HEK293 (cell line): Measurements from ENCODE around the gene ANGPT4.
"Not testable (repeated sequence)": the region's sequence is repeated elsewhere in the genome, so short reads cannot be mapped to it uniquely, and the experiment has no call there.

Experiments
- CTCF ChIA-PET: fragments of 350-600 bp; formaldehyde crosslinking; extraction: SDS; loops from one replicate; lab custom pipeline; 2021; ENCODE audit warnings: antibody characterized with exemption; lab: Yijun Ruan, JAX
- POLR2A ChIA-PET: fragments of 300-600 bp; formaldehyde crosslinking; extraction: SDS; loops from one replicate; lab custom pipeline; 2020; ENCODE audit warnings: antibody characterized with exemption, inconsistent platforms; lab: Yijun Ruan, JAX
- H3K27ac ChIP-seq: fragments of 200-500 bp; sonication (Bioruptor generic); 2 replicates; pipeline ENCODE4 v1.5.1; 2014; ENCODE audit warnings: low read depth, low read length, control low read depth, inconsistent platforms; ENCODE audit errors: extremely low read depth
- H3K36me3 ChIP-seq, 2 experiments: fragments of 200-500 bp in 1 of 2; sonication (Bioruptor generic) in 1 of 2; 1 replicate in 1 of 2; 2 replicates in 1 of 2; pipeline ENCODE4 v1.5.1; 2014 to 2017; ENCODE audit warnings: inconsistent platforms in 2 of 2, low read length in 2 of 2; ENCODE audit not compliant: control insufficient read depth in 2 of 2, insufficient read depth in 1 of 2
- H3K4me1 ChIP-seq: fragments of 200-500 bp; sonication (Bioruptor generic); 2 replicates; pipeline ENCODE4 v1.5.1; 2014; ENCODE audit warnings: mild to moderate bottlenecking, low read length, inconsistent platforms; ENCODE audit not compliant: control insufficient read depth, insufficient read depth
- H3K4me3 ChIP-seq: 2 replicates; pipeline ENCODE4 v1.5.1; 2011; ENCODE audit warnings: low read depth, mild to moderate bottlenecking, control low read depth, low read length, moderate library complexity
- H3K9me3 ChIP-seq: fragments of 200-500 bp; sonication (Bioruptor generic); 2 replicates; pipeline ENCODE4 v1.5.1; 2014; ENCODE audit warnings: low read depth, low read length, inconsistent platforms; ENCODE audit not compliant: control insufficient read depth, insufficient read depth
- SCRT1 ChIP-seq: fragments of 450-650 bp; formaldehyde crosslinking; IDR thresholded peaks from 2 replicates; pipeline ENCODE4 v1.5.1; 2016; ENCODE audit warnings: missing biosample characterization, missing genetic modification characterization, borderline replicate concordance
- YY2 ChIP-seq: fragments of 450-650 bp; formaldehyde crosslinking; IDR thresholded peaks from 2 replicates; pipeline ENCODE4 v1.5.1; 2016; ENCODE audit warnings: missing biosample characterization, missing genetic modification characterization
- ZFHX2 ChIP-seq: fragments of 450-650 bp; formaldehyde crosslinking; conservative IDR thresholded peaks from 2 replicates; pipeline ENCODE4 v1.5.1; 2016; ENCODE audit warnings: missing biosample characterization, missing genetic modification characterization
- ZNF560 ChIP-seq: fragments of 450-650 bp; formaldehyde crosslinking; IDR thresholded peaks from 2 replicates; pipeline ENCODE4 v1.5.1; 2017; ENCODE audit warnings: missing biosample characterization, missing genetic modification characterization, borderline replicate concordance
- ZNF623 ChIP-seq: fragments of 450-650 bp; formaldehyde crosslinking; IDR thresholded peaks from 2 replicates; pipeline ENCODE4 v1.5.1; 2016; ENCODE audit warnings: missing biosample characterization, missing genetic modification characterization
- ZNF658 ChIP-seq: fragments of 450-650 bp; formaldehyde crosslinking; IDR thresholded peaks from 2 replicates; pipeline ENCODE4; 2016; ENCODE audit warnings: missing biosample characterization, missing genetic modification characterization
- ZNF76 ChIP-seq: fragments of 450-650 bp; formaldehyde crosslinking; IDR thresholded peaks from 2 replicates; pipeline ENCODE4; 2016; ENCODE audit warnings: low read depth, missing biosample characterization, missing genetic modification characterization, borderline replicate concordance
- ZNF776 ChIP-seq: fragments of 450-650 bp; formaldehyde crosslinking; IDR thresholded peaks from 2 replicates; pipeline ENCODE4 v1.5.0; 2017; ENCODE audit warnings: missing biosample characterization, missing genetic modification characterization, borderline replicate concordance
- TF ChIP-seq, protein P1 (sequence below): fragments of 450-650 bp; formaldehyde crosslinking; IDR thresholded peaks from 2 replicates; pipeline ENCODE4 v1.5.1; 2016; ENCODE audit warnings: missing biosample characterization, missing genetic modification characterization
- TF ChIP-seq, protein P2 (sequence below): fragments of 450-650 bp; formaldehyde crosslinking; IDR thresholded peaks from 2 replicates; pipeline ENCODE4 v1.5.1; 2017; ENCODE audit warnings: missing biosample characterization, missing genetic modification characterization

Gene ANGPT4

DNA sequence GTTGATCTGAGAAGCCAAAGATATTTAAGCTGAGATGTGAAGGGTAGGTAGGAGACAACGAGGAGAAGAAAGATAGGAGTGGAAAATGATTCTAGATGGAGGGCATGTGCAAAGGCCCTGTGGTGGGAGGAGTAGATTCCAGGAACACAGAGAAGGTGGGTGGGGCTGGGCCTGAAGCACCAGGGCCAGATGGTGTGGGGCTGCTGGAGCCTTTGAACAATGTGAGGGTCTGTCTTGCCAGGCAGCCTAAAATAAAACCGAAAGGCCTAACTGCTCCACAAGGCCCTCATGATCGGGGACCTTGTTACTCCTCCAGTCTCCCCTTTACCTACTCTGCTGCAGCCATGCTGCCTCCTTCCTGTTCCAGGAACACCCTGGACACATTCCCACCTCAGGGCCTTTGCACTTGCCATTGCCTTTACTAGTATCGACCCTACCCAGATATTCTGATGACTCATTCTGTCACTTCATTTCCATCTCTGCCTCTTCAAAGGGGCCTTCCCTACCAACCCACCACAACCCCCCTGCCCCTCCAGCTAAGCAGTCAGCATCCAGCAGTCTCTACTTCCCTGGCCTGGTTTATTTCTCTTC lies 62.6 kb downstream of the ANGPT4 start:
- ChIA-PET POLR2A (interaction anchor here (0.6 kb wide), 2 partner anchors 190 to 538 kb away, joined by 3 read pairs; no protein-coding TSS in a partner anchor), CTCF (interaction anchor here (0.7 kb wide), 1 partner anchor 38 kb away, joined by 5 read pairs; no protein-coding TSS in a partner anchor)
- Histone ChIP-seq H3K36me3 (no peaks in the 10 kb centered on the region), H3K27ac (no peak overlapping the region), H3K9me3 (no peaks in the 10 kb centered on the region), H3K4me3 (no peak overlapping the region), H3K4me1 (no peaks in the 10 kb centered on the region)
- TF ChIP-seq ZNF658 (no peak), ZNF623 (tag by site-specific recombination) (peak; percentile 94), ZNF560 (tag by site-specific recombination) (no peak), YY2 (tag by site-specific recombination) (no peak)

DNA sequence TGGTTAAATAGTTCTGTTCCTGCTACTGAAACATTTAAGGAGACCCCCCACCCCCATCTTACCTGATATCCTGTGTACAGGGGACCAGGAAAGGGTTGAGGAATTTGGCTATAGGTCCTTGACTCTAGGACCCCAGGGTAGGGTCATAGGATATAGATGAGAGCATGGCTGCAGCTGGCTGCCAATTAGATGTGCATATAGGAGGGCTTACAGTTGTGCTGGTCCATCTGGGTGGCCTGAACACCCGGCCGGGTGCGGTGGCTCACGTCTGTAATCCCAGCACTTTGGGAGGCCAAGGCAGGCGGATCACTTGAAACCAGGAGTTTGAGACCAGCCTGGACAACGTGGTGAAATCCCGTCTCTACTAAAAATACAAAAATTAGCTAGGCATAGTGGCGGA lies 67.4 kb downstream of the ANGPT4 start:
- POLR2A ChIA-PET, result interaction anchor here (1.1 kb wide), 1 partner anchor 15 kb away, joined by 5 read pairs; the partner anchor contains the start of gene FAM110A
- H3K36me3 ChIP-seq, CTCF ChIA-PET, H3K9me3 ChIP-seq, H3K4me3 ChIP-seq, H3K27ac ChIP-seq, H3K4me1 ChIP-seq: not testable (repeated sequence)

DNA sequence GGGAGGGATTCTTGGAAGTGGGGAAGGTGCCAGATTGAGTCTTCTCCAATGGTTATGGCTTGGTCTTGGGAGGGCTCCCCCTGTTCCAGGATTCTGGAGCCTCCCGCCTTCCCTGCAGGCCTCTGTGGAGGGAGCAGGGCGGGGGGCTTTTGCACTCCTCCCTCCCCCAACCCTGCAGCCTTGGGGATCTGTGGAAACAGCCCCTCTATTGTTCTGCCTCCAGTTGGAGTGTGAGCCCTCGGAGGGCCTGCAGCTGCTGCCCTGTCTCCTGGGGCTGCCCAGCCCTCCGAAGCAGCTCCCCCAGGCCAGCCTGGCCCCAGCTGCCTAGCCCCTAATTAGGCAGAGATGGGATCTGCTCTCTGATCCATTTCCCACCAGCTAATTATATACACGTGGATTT lies 67.9 kb downstream of the ANGPT4 start:
- TF ChIP-seq, protein P1, sequence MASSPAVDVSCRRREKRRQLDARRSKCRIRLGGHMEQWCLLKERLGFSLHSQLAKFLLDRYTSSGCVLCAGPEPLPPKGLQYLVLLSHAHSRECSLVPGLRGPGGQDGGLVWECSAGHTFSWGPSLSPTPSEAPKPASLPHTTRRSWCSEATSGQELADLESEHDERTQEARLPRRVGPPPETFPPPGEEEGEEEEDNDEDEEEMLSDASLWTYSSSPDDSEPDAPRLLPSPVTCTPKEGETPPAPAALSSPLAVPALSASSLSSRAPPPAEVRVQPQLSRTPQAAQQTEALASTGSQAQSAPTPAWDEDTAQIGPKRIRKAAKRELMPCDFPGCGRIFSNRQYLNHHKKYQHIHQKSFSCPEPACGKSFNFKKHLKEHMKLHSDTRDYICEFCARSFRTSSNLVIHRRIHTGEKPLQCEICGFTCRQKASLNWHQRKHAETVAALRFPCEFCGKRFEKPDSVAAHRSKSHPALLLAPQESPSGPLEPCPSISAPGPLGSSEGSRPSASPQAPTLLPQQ (tag by site-specific recombination), result no peak
- no peak for TF ChIP-seq ZNF776 (tag by site-specific recombination)
- no peak for TF ChIP-seq SCRT1 (tag by site-specific recombination)
- TF ChIP-seq ZNF76, result no peak
- TF ChIP-seq, protein P2, sequence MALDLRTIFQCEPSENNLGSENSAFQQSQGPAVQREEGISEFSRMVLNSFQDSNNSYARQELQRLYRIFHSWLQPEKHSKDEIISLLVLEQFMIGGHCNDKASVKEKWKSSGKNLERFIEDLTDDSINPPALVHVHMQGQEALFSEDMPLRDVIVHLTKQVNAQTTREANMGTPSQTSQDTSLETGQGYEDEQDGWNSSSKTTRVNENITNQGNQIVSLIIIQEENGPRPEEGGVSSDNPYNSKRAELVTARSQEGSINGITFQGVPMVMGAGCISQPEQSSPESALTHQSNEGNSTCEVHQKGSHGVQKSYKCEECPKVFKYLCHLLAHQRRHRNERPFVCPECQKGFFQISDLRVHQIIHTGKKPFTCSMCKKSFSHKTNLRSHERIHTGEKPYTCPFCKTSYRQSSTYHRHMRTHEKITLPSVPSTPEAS (tag by site-specific recombination), result no peak
- ChIA-PET POLR2A (interaction anchor here (0.7 to 1.1 kb wide), 2 partner anchors 15 to 27 kb away, joined by 5 to 6 read pairs; partner anchors contain the start of gene FAM110A), CTCF (interaction anchor here (0.5 kb wide), 1 partner anchor 18 kb away, joined by 3 read pairs; no protein-coding TSS in a partner anchor)
- H3K9me3 ChIP-seq, result no peaks in the 10 kb centered on the region
- H3K4me1 ChIP-seq, result peaks cover 2% of the 10 kb centered on the region; the same call in 1 of the 2 replicates
- H3K4me3 ChIP-seq, result no peak overlapping the region
- peaks cover 0 to 2% of the 10 kb centered on the region in 2 experiments; a peak in 1 of 3 replicates for H3K36me3 ChIP-seq
- no peak overlapping the region for H3K27ac ChIP-seq

DNA sequence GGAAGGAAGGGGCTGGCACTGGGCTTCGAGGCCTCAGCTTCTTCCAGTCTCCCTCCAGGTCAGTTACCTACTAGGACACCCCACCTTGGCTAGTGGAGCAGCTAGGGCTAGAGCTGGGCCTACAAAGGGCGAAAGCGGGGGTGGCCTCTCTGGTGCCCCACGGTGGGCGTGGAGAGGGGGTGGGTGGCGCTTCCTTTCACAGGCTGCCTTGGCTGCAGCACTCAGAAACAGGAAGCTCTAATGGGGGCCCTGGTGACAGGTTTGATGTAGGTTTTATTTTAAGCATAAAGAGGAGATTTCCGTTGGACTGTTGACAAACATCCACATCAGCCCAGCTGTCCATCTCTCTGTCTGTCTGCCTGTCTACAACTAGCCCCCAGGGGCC lies 69.2 kb downstream of the ANGPT4 start:
- CTCF ChIA-PET, result interaction anchor here (0.7 to 1.1 kb wide), 2 partner anchors 29 to 110 kb away, joined by 3 to 7 read pairs; no protein-coding TSS in a partner anchor
- Histone ChIP-seq H3K4me3 (no peak overlapping the region), H3K27ac (no peak overlapping the region), H3K36me3 (peaks cover 0 to 2% of the 10 kb centered on the region in 2 experiments; a peak in 1 of 3 replicates), H3K4me1 (peaks cover 2% of the 10 kb centered on the region; the same call in 1 of the 2 replicates), H3K9me3 (no peaks in the 10 kb centered on the region)
- peak; percentile 56 for TF ChIP-seq ZFHX2 (tag by site-specific recombination)
- no peak for TF ChIP-seq ZNF76
- POLR2A ChIA-PET, result no interaction called here
